HEK293 (cell line): ENCODE data around the gene NOC4L.
A peak's percentile ranks its signal among the peaks of the same experiment; 100 is the strongest.

Experiments
- CTCF ChIA-PET: fragments of 350-600 bp; formaldehyde crosslinking; extraction: SDS; loops from one replicate; lab custom pipeline; 2021; ENCODE audit warnings: antibody characterized with exemption; lab: Yijun Ruan, JAX
- POLR2A ChIA-PET: fragments of 300-600 bp; formaldehyde crosslinking; extraction: SDS; loops from one replicate; lab custom pipeline; 2020; ENCODE audit warnings: antibody characterized with exemption, inconsistent platforms; lab: Yijun Ruan, JAX
- H3K27ac ChIP-seq: fragments of 200-500 bp; sonication (Bioruptor generic); 2 replicates; pipeline ENCODE4 v1.5.1; 2014; ENCODE audit warnings: low read depth, low read length, control low read depth, inconsistent platforms; ENCODE audit errors: extremely low read depth
- H3K36me3 ChIP-seq, 2 experiments: fragments of 200-500 bp in 1 of 2; sonication (Bioruptor generic) in 1 of 2; 1 replicate in 1 of 2; 2 replicates in 1 of 2; pipeline ENCODE4 v1.5.1; 2014 to 2017; ENCODE audit warnings: inconsistent platforms in 2 of 2, low read length in 2 of 2; ENCODE audit not compliant: control insufficient read depth in 2 of 2, insufficient read depth in 1 of 2
- H3K4me1 ChIP-seq: fragments of 200-500 bp; sonication (Bioruptor generic); 2 replicates; pipeline ENCODE4 v1.5.1; 2014; ENCODE audit warnings: mild to moderate bottlenecking, low read length, inconsistent platforms; ENCODE audit not compliant: control insufficient read depth, insufficient read depth
- H3K4me3 ChIP-seq: 2 replicates; pipeline ENCODE4 v1.5.1; 2011; ENCODE audit warnings: low read depth, mild to moderate bottlenecking, control low read depth, low read length, moderate library complexity
- H3K9me3 ChIP-seq: fragments of 200-500 bp; sonication (Bioruptor generic); 2 replicates; pipeline ENCODE4 v1.5.1; 2014; ENCODE audit warnings: low read depth, low read length, inconsistent platforms; ENCODE audit not compliant: control insufficient read depth, insufficient read depth
- BCL11A ChIP-seq: fragments of 450-650 bp; formaldehyde crosslinking; IDR thresholded peaks from 2 replicates; pipeline ENCODE4 v1.5.1; 2016; ENCODE audit warnings: low read depth, missing biosample characterization, missing genetic modification characterization
- GFI1B ChIP-seq: fragments of 450-650 bp; formaldehyde crosslinking; IDR thresholded peaks from 2 replicates; pipeline ENCODE4 v1.5.1; 2016; ENCODE audit warnings: missing biosample characterization, missing genetic modification characterization
- GLI2 ChIP-seq: fragments of 450-650 bp; formaldehyde crosslinking; IDR thresholded peaks from 2 replicates; pipeline ENCODE4; 2017; ENCODE audit warnings: missing biosample characterization, missing genetic modification characterization, low read depth, borderline replicate concordance
- IKZF3 ChIP-seq: fragments of 450-650 bp; IDR thresholded peaks from 2 replicates; pipeline ENCODE4 v1.5.0; 2018; ENCODE audit warnings: missing biosample characterization, mild to moderate bottlenecking, missing genetic modification characterization, moderate library complexity
- KLF1 ChIP-seq: fragments of 450-650 bp; formaldehyde crosslinking; IDR thresholded peaks from 2 replicates; pipeline ENCODE4 v1.5.1; 2016; ENCODE audit warnings: missing biosample characterization, missing genetic modification characterization
- KLF8 ChIP-seq: fragments of 450-650 bp; formaldehyde crosslinking; IDR thresholded peaks from 2 replicates; pipeline ENCODE4 v1.5.1; 2016; ENCODE audit warnings: missing biosample characterization, missing genetic modification characterization
- KLF9 ChIP-seq: fragments of 450-650 bp; formaldehyde crosslinking; IDR thresholded peaks from 2 replicates; pipeline ENCODE4 v1.5.1; 2016; ENCODE audit warnings: missing biosample characterization, missing genetic modification characterization, low read depth
- PRDM1 ChIP-seq: fragments of 450-650 bp; formaldehyde crosslinking; IDR thresholded peaks from 2 replicates; pipeline ENCODE4; 2016; ENCODE audit warnings: missing biosample characterization, missing genetic modification characterization
- PRDM6 ChIP-seq: fragments of 450-650 bp; formaldehyde crosslinking; IDR thresholded peaks from 2 replicates; pipeline ENCODE4 v1.5.1; 2017; ENCODE audit warnings: missing biosample characterization, missing genetic modification characterization
- SCRT2 ChIP-seq: fragments of 450-650 bp; formaldehyde crosslinking; IDR thresholded peaks from 2 replicates; pipeline ENCODE4 v1.5.1; 2016; ENCODE audit warnings: missing biosample characterization, missing genetic modification characterization
- ZBTB1 ChIP-seq: fragments of 450-650 bp; formaldehyde crosslinking; IDR thresholded peaks from 2 replicates; pipeline ENCODE4 v1.5.1; 2016; ENCODE audit warnings: missing biosample characterization, missing genetic modification characterization
- ZBTB8A ChIP-seq: fragments of 450-650 bp; formaldehyde crosslinking; IDR thresholded peaks from 2 replicates; pipeline ENCODE4 v1.5.1; 2016; ENCODE audit warnings: missing biosample characterization, missing genetic modification characterization
- ZFP69B ChIP-seq: fragments of 450-650 bp; formaldehyde crosslinking; IDR thresholded peaks from 2 replicates; pipeline ENCODE4 v1.5.1; 2016; ENCODE audit warnings: missing biosample characterization, missing genetic modification characterization
- ZNF2 ChIP-seq: fragments of 450-650 bp; formaldehyde crosslinking; IDR thresholded peaks from 2 replicates; pipeline ENCODE4 v1.5.1; 2016; ENCODE audit warnings: missing biosample characterization, missing genetic modification characterization
- ZNF202 ChIP-seq: fragments of 450-650 bp; formaldehyde crosslinking; IDR thresholded peaks from 2 replicates; pipeline ENCODE4 v1.5.1; 2016; ENCODE audit warnings: missing biosample characterization, missing genetic modification characterization, borderline replicate concordance
- ZNF239 ChIP-seq: fragments of 450-650 bp; formaldehyde crosslinking; IDR thresholded peaks from 2 replicates; pipeline ENCODE4 v1.5.1; 2016; ENCODE audit warnings: missing biosample characterization, missing genetic modification characterization
- ZNF404 ChIP-seq: fragments of 450-650 bp; formaldehyde crosslinking; IDR thresholded peaks from 2 replicates; pipeline ENCODE4 v1.5.1; 2017; ENCODE audit warnings: missing biosample characterization, missing genetic modification characterization
- ZNF529 ChIP-seq: fragments of 450-650 bp; formaldehyde crosslinking; IDR thresholded peaks from 2 replicates; pipeline ENCODE4 v1.5.1; 2017; ENCODE audit warnings: missing genetic modification characterization, missing biosample characterization; ENCODE audit not compliant: insufficient replicate concordance
- ZNF585B ChIP-seq: fragments of 450-650 bp; formaldehyde crosslinking; IDR thresholded peaks from 2 replicates; pipeline ENCODE4 v1.5.1; 2016; ENCODE audit warnings: missing biosample characterization, missing genetic modification characterization
- ZNF626 ChIP-seq: fragments of 450-650 bp; sonication (Bioruptor Pico); formaldehyde crosslinking; IDR thresholded peaks from 2 replicates; pipeline ENCODE4 v1.5.1; 2018; ENCODE audit warnings: missing biosample characterization, missing genetic modification characterization, inconsistent platforms
- ZNF629 ChIP-seq: fragments of 450-650 bp; formaldehyde crosslinking; IDR thresholded peaks from 2 replicates; pipeline ENCODE4 v1.5.1; 2017; ENCODE audit warnings: missing biosample characterization, missing genetic modification characterization
- ZNF76 ChIP-seq: fragments of 450-650 bp; formaldehyde crosslinking; IDR thresholded peaks from 2 replicates; pipeline ENCODE4; 2016; ENCODE audit warnings: low read depth, missing biosample characterization, missing genetic modification characterization, borderline replicate concordance
- ZXDB ChIP-seq: fragments of 450-650 bp; formaldehyde crosslinking; IDR thresholded peaks from 2 replicates; pipeline ENCODE4 v1.5.1; 2016; ENCODE audit warnings: missing biosample characterization, missing genetic modification characterization
- TF ChIP-seq, protein P1 (sequence below): fragments of 450-650 bp; formaldehyde crosslinking; IDR thresholded peaks from 2 replicates; pipeline ENCODE4 v1.5.1; 2016; ENCODE audit warnings: missing biosample characterization, missing genetic modification characterization
- TF ChIP-seq, protein P2 (sequence below): fragments of 450-650 bp; formaldehyde crosslinking; IDR thresholded peaks from 2 replicates; pipeline ENCODE4 v1.5.1; 2016; ENCODE audit warnings: missing biosample characterization, missing genetic modification characterization
- TF ChIP-seq, protein P3 (sequence below): fragments of 450-650 bp; formaldehyde crosslinking; IDR thresholded peaks from 2 replicates; pipeline ENCODE4 v1.5.1; 2016; ENCODE audit warnings: missing biosample characterization, missing genetic modification characterization
- TF ChIP-seq, protein P4 (sequence below): fragments of 450-650 bp; formaldehyde crosslinking; IDR thresholded peaks from 2 replicates; pipeline ENCODE4 v1.5.1; 2016; ENCODE audit warnings: missing biosample characterization, missing genetic modification characterization

NOC4L gene

DNA sequence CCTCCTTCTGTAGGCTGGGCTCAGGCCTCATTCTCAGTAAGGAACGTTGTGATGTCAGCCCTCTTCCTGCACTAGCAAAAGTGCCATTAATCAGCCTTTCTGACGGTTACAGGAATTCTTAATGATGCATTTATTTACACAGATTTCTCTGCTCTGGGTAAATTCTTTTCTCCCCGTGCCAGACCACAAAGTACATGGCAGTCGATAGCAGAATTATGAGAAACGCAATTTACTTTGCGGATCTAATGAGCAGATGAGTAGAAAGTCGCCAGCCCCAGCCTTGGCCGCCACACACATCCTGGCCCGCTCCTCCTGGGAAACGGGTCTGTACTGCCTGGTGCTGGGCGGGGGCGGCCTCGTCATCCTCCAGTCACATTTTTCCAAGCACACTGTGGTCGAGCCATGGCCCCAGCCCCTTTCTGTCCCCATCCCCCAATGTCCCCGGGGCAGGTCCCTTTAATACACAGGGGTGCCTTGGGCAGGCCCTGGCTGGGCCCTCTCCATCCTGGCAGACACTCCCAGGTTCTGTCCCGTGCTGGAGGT is 25.9 kb downstream of the NOC4L start:
- Histone ChIP-seq H3K4me3 (no peak overlapping the region), H3K27ac (peak overlapping the region; percentile 11; the same call in 1 of the 2 replicates), H3K36me3 (no peaks in the 10 kb centered on the region), H3K9me3 (no peaks in the 10 kb centered on the region), H3K4me1 (peaks cover 6% of the 10 kb centered on the region)
- ChIA-PET CTCF (interaction anchor here (0.6 kb wide), 1 partner anchor 10 kb away, joined by 3 read pairs; no protein-coding TSS in a partner anchor), POLR2A (no interaction called here)
- peak; percentile 65; the same call in 1 of the 2 replicates for TF ChIP-seq GFI1B (tag by site-specific recombination)
- TF ChIP-seq ZFP69B, result no peak
- TF ChIP-seq BCL11A (tag by site-specific recombination), result 0 out of 2 replicates have a peak, but pooled peaks have one; percentile 49
- TF ChIP-seq GLI2 (tag by site-specific recombination), result no peak; the same call in 1 of the 2 replicates
- no peak for TF ChIP-seq ZNF626 (tag by site-specific recombination)
- TF ChIP-seq ZNF629 (tag by site-specific recombination), result peak; percentile 92
- peak; percentile 60; the same call in 1 of the 2 replicates for TF ChIP-seq PRDM1 (tag by site-specific recombination)
- TF ChIP-seq, protein P1, sequence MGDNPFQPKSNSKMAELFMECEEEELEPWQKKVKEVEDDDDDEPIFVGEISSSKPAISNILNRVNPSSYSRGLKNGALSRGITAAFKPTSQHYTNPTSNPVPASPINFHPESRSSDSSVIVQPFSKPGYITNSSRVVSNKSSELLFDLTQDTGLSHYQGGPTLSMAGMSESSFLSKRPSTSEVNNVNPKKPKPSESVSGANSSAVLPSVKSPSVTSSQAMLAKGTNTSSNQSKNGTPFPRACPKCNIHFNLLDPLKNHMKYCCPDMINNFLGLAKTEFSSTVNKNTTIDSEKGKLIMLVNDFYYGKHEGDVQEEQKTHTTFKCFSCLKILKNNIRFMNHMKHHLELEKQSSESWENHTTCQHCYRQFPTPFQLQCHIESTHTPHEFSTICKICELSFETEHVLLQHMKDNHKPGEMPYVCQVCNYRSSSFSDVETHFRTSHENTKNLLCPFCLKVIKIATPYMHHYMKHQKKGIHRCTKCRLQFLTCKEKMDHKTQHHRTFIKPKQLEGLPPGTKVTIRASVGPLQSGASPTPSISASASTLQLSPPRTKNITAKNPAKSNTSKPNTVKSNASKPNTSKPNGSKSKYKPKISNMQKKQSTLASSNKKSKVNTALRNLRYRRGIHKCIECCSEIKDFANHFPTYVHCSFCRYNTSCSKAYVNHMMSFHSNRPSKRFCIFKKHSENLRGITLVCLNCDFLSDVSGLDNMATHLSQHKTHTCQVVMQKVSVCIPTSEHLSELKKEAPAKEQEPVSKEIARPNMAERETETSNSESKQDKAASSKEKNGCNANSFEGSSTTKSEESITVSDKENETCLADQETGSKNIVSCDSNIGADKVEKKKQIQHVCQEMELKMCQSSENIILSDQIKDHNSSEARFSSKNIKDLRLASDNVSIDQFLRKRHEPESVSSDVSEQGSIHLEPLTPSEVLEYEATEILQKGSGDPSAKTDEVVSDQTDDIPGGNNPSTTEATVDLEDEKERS, result no peak
- TF ChIP-seq ZNF202 (tag by site-specific recombination), result no peak
- peak; percentile 82 for TF ChIP-seq IKZF3 (tag by site-specific recombination)
- TF ChIP-seq, protein P2, sequence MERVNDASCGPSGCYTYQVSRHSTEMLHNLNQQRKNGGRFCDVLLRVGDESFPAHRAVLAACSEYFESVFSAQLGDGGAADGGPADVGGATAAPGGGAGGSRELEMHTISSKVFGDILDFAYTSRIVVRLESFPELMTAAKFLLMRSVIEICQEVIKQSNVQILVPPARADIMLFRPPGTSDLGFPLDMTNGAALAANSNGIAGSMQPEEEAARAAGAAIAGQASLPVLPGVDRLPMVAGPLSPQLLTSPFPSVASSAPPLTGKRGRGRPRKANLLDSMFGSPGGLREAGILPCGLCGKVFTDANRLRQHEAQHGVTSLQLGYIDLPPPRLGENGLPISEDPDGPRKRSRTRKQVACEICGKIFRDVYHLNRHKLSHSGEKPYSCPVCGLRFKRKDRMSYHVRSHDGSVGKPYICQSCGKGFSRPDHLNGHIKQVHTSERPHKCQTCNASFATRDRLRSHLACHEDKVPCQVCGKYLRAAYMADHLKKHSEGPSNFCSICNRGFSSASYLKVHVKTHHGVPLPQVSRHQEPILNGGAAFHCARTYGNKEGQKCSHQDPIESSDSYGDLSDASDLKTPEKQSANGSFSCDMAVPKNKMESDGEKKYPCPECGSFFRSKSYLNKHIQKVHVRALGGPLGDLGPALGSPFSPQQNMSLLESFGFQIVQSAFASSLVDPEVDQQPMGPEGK (tag by site-specific recombination), result peak; percentile 60
- TF ChIP-seq, protein P3, sequence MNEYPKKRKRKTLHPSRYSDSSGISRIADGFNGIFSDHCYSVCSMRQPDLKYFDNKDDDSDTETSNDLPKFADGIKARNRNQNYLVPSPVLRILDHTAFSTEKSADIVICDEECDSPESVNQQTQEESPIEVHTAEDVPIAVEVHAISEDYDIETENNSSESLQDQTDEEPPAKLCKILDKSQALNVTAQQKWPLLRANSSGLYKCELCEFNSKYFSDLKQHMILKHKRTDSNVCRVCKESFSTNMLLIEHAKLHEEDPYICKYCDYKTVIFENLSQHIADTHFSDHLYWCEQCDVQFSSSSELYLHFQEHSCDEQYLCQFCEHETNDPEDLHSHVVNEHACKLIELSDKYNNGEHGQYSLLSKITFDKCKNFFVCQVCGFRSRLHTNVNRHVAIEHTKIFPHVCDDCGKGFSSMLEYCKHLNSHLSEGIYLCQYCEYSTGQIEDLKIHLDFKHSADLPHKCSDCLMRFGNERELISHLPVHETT (tag by site-specific recombination), result peak; percentile 68; the same call in 1 of the 2 replicates
- peak; percentile 70 for TF ChIP-seq ZNF76 (tag by site-specific recombination)
- TF ChIP-seq, protein P4, sequence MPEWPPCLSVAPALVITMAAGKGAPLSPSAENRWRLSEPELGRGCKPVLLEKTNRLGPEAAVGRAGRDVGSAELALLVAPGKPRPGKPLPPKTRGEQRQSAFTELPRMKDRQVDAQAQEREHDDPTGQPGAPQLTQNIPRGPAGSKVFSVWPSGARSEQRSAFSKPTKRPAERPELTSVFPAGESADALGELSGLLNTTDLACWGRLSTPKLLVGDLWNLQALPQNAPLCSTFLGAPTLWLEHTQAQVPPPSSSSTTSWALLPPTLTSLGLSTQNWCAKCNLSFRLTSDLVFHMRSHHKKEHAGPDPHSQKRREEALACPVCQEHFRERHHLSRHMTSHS, result no peak
- peak; percentile 69 for TF ChIP-seq KLF1 (tag by site-specific recombination)
- no peak for TF ChIP-seq ZNF529 (tag by site-specific recombination)
- no peak for TF ChIP-seq ZNF2 (tag by site-specific recombination)
- TF ChIP-seq KLF8 (tag by site-specific recombination), result peak; percentile 45; the same call in 1 of the 2 replicates
- no peak for TF ChIP-seq SCRT2
- TF ChIP-seq PRDM6 (tag by site-specific recombination), result peak; percentile 99
- TF ChIP-seq ZBTB1 (tag by site-specific recombination), result peak; percentile 65; the same call in 1 of the 2 replicates
- TF ChIP-seq KLF9, result no peak
- TF ChIP-seq ZNF404 (tag by site-specific recombination), result no peak
- TF ChIP-seq ZNF239 (tag by site-specific recombination), result no peak
- TF ChIP-seq ZXDB (tag by site-specific recombination), result peak; percentile 20; the same call in 1 of the 2 replicates
- TF ChIP-seq ZBTB8A (tag by site-specific recombination), result peak; percentile 66
- TF ChIP-seq ZNF585B (tag by site-specific recombination), result no peak
